IMR-90 (cell line): ENCODE measurements around the gene TTC21A.

Source experiments
- BHLHE40 ChIP-seq: fragments of 150-350 bp; IDR thresholded peaks from 2 replicates; pipeline ENCODE4 v1.6.1; 2016; ENCODE audit warnings: mild to moderate bottlenecking, low read depth, low read length
- FOS ChIP-seq: fragments of 150-350 bp; IDR thresholded peaks from 2 replicates; pipeline ENCODE4 v1.6.1; 2016; ENCODE audit warnings: low read depth, low read length
- MAZ ChIP-seq: IDR thresholded peaks from 2 replicates; pipeline ENCODE4 v1.6.1; 2012; ENCODE audit warnings: low read depth, mild to moderate bottlenecking, low read length, improper control_type of control experiment, moderate library complexity, borderline replicate concordance
- POLR2A ChIP-seq: IDR thresholded peaks from 2 replicates; pipeline ENCODE4 v1.6.1; 2012; ENCODE audit warnings: mild to moderate bottlenecking, low read depth, low read length
- RAD21 ChIP-seq: IDR thresholded peaks from 2 replicates; pipeline ENCODE4 v1.6.1; 2012; ENCODE audit warnings: low read length, improper control_type of control experiment
- RCOR1 ChIP-seq: IDR thresholded peaks from 2 replicates; pipeline ENCODE4 v1.6.1; 2012; ENCODE audit warnings: mild to moderate bottlenecking, low read length, improper control_type of control experiment; ENCODE audit not compliant: insufficient replicate concordance
- RFX5 ChIP-seq: IDR thresholded peaks from 2 replicates; pipeline ENCODE4 v1.8.0; 2012; ENCODE audit warnings: low read depth, mild to moderate bottlenecking, low read length, moderate library complexity
- TF ChIP-seq, protein P1 (sequence below): conservative IDR thresholded peaks from 2 replicates; pipeline ENCODE4 v1.5.1; 2012; ENCODE audit warnings: mild to moderate bottlenecking, low read depth, low read length, improper control_type of control experiment

GRCh38 chr3:39095778-39096177 is 11.7 kb upstream of the TTC21A start:
- TF ChIP-seq, protein P1, sequence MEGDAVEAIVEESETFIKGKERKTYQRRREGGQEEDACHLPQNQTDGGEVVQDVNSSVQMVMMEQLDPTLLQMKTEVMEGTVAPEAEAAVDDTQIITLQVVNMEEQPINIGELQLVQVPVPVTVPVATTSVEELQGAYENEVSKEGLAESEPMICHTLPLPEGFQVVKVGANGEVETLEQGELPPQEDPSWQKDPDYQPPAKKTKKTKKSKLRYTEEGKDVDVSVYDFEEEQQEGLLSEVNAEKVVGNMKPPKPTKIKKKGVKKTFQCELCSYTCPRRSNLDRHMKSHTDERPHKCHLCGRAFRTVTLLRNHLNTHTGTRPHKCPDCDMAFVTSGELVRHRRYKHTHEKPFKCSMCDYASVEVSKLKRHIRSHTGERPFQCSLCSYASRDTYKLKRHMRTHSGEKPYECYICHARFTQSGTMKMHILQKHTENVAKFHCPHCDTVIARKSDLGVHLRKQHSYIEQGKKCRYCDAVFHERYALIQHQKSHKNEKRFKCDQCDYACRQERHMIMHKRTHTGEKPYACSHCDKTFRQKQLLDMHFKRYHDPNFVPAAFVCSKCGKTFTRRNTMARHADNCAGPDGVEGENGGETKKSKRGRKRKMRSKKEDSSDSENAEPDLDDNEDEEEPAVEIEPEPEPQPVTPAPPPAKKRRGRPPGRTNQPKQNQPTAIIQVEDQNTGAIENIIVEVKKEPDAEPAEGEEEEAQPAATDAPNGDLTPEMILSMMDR = no peak
- TF ChIP-seq BHLHE40 = no peak
- TF ChIP-seq POLR2A = no peak
- no peak for TF ChIP-seq RCOR1
- no peak for TF ChIP-seq RAD21
- no peak for TF ChIP-seq RFX5
- no peak for TF ChIP-seq FOS
- no peak for TF ChIP-seq MAZ
